Fibroblast of skin of right quadriceps (primary cell): ENCODE measurements around the gene AMHR2.

ENCODE experiments used
- DNase-seq: peaks from one replicate; pipeline ENCODE4 v3.0.0-alpha.2; 2013

AMHR2 gene

GRCh38 chr12:53453953-53454640 lies 30.4 kb downstream of the AMHR2 start:
- no peak for DNase-seq

- no peak for DNase-seq
Measured at GRCh38 chr12:53454707-53455106, 31.1 kb downstream of the AMHR2 start.

DNA sequence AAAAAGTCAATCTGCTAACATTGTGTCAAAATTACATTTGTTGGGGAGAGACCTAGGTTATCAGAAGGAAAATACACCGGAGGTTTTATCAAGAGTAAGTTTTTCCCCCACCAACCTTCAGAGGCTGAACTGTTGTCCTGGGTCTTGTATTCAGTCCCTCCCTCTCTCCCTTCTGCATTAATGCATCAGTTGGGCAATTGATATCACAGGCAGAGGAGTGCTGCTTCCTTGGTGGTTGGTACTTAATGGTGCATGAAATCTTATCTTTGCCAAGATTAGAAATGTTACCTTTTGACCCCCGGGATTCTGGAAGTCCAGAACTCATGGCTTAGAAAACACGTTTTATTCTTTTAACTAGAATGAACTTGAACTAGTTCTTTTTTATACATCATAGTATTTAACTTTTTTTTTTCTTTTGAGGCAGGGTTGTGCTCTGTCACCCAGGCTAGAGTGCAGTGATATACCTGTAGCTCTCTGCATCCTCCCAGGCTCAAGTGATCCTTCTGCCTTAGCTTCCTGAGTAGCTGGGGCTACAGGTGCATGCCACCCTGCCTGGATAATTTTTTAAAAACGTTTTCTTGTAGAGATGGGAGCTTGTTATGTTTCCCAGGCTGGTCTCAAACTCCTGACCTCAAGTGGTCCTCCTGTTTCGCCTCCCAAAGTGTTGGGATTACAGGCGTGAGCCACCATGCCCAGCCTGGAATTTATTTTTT lies 33.2 kb downstream of the AMHR2 start:
- no peak for DNase-seq

- DNase-seq = no peak
Measured at GRCh38 chr12:53459097-53459496, 35.4 kb downstream of the AMHR2 start.

GRCh38 chr12:53461059-53461458 lies 37.4 kb downstream of the AMHR2 start:
- no peak for DNase-seq

- no peak for DNase-seq
Measured at GRCh38 chr12:53461591-53461990, 37.9 kb downstream of the AMHR2 start.

DNA sequence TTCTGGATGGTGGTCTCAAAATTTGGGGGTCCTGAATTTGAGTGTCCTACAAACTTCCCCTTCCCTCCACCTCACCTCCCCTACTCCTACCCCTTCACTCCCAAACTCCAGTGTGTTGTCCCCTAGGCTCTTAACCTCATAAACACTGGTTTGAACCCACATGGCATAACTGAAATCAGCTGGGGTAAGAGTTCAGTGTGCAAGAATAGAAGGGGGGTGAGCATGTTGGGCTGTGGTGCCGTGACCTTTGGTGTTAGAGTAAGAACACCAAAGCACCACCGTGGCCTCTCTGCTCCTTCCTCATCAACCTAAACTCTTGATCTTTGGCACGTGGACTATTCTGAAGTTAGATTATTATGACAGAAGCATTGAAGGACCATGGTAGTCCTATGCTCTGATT lies 39.3 kb downstream of the AMHR2 start:
- no peak for DNase-seq

- no peak for DNase-seq
Measured at GRCh38 chr12:53463802-53464560, 40.3 kb downstream of the AMHR2 start.

- no peak for DNase-seq
Measured at GRCh38 chr12:53464685-53465418, 41.2 kb downstream of the AMHR2 start.

DNA sequence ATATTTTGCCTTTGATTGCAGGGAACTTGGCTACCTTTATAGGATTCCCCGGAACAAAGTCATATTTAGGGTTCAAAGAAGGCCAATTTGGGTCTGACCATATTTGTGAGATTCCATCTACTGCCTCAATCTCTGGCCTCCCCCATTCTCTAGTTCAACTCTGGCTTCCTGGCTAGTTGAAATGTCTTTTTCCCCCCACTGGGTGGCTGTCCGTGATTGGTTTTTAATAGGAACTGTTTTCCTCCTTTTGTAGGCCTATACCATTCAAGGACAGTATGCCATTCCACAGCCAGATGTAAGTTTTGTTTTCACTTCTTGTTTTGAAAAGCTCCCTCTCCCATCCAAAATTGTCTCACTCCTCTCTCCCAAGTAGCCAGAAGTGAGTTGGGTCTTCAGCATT lies 42.0 kb downstream of the AMHR2 start:
- DNase-seq = no peak

GRCh38 chr12:53466640-53467039 lies 43.0 kb downstream of the AMHR2 start:
- no peak for DNase-seq

DNA sequence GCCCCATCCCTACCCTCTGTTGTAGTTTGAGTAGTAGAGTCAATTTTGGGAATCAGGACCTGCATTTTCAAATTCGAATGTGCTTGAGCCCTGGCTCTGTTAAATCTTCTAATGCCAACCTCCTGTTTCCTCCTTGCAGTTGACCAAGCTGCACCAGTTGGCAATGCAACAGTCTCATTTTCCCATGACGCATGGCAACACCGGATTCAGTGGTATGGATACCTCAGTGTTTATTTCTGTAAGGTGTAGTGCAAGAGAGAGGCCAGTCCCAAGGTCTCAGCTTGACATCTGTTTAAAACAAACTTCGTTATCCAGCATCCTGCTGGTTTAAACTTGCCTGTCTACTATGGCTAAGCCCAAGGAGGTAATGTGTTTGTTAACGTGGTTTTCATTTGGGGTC lies 43.4 kb downstream of the AMHR2 start:
- DNase-seq = no peak

DNA sequence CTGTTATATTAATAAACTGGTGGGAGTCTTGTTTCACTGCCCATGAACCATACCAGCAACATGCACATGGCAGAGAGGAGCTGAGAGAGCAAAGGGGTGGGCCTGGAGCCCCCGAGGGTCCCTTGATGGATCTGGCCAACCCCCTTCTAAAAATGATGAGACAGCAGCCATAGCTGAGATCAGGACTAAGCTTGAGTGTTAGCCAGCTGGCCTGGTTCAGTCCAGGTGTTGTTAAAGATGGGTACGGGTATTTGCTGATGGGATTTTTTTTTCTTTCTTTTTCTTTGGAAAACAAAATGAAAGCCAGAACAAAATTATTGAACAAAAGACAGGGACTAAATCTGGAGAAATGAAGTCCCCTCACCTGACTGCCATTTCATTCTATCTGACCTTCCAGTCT lies 44.2 kb downstream of the AMHR2 start:
- DNase-seq = no peak

- DNase-seq = no peak
Measured at GRCh38 chr12:53468282-53468681, 44.6 kb downstream of the AMHR2 start.

GRCh38 chr12:53472056-53472582 lies 48.5 kb downstream of the AMHR2 start:
- DNase-seq = no peak

- no peak for DNase-seq
Measured at GRCh38 chr12:53474077-53474476, 50.4 kb downstream of the AMHR2 start.

- no peak for DNase-seq
Measured at GRCh38 chr12:53474819-53475218, 51.2 kb downstream of the AMHR2 start.

GRCh38 chr12:53476769-53477209 lies 53.1 kb downstream of the AMHR2 start:
- DNase-seq = peak; percentile 45

DNA sequence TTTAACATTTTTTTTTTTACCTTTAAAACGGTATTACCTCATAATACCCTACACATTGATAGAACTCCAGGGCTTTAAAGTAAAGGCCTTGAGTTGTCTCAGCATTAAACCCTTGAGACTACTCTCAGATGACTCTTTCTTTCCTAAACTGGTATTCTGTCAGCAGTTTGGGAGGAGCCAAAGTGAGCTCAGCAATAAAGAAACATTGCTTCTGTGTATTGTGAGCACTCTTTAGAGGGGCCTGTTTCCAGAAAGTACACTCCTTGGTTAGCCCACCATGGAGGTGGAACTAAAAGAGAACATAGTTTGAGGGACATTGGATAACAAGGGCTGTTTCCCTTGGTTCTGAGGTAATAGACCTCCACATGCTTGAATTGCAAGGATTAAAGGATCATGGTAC lies 55.2 kb downstream of the AMHR2 start:
- no peak for DNase-seq

GRCh38 chr12:53479331-53479730 lies 55.7 kb downstream of the AMHR2 start:
- DNase-seq = no peak

- no peak for DNase-seq
Measured at GRCh38 chr12:53480491-53481442, 57.1 kb downstream of the AMHR2 start.
